Measurements from ENCODE around the gene LIX1. TPM values are rescaled to one million over a fixed set of nuclear protein-coding genes. Genes with fewer than 3 reads are reported as not detected.
A peak's percentile ranks its signal among the peaks of the same experiment; 100 is the strongest.

The LIX1 gene
- total RNA-seq, 1 donor from 2014 or later = 0.59 TPM

DNA sequence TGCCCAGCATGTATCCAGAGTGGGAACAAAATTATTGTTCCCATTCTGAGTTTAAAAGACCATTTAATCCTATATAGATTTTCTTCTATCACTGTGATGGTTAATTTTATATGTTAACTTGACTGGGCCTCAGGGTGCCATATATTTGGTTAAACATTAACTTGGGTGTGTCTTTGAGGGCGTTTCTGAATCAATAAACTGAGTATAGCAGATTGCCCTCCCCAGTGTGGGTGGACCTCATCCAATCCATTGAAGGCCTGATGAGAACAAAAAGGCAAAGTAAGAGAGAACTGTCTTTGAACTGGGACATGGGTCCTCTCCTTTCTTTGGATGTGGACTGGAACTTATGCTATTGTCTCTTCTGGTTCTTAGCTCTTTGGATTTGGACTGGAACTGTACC is 23.3 kb upstream of the LIX1 start:
- Mint-ChIP-seq H3K4me1 (ENCODE audit: low read depth, unreplicated experiment) (peaks cover 3% of the 10 kb centered on the region), H3K36me3 (ENCODE audit: low read depth, unreplicated experiment) (peaks cover 8% of the 10 kb centered on the region), H3K27ac (ENCODE audit: unreplicated experiment) (no peak overlapping the region), H3K4me3 (ENCODE audit: unreplicated experiment) (no peak overlapping the region), H3K27me3 (ENCODE audit: low read depth, unreplicated experiment) (no peaks in the 10 kb centered on the region), H3K9me3 (ENCODE audit: unreplicated experiment) (no peaks in the 10 kb centered on the region)
- no peak overlapping the region for H2AFZ ChIP-seq (ENCODE audit: low read depth, low read length)
- FAIRE-seq (no peak), DNase-seq (ENCODE audit: low read depth) (no peak)
- no peak for TF ChIP-seq EZH2 (IDR thresholded peaks at IDR 0.05; ENCODE audit: insufficient read depth, low read length)
- TF ChIP-seq, protein P1, sequence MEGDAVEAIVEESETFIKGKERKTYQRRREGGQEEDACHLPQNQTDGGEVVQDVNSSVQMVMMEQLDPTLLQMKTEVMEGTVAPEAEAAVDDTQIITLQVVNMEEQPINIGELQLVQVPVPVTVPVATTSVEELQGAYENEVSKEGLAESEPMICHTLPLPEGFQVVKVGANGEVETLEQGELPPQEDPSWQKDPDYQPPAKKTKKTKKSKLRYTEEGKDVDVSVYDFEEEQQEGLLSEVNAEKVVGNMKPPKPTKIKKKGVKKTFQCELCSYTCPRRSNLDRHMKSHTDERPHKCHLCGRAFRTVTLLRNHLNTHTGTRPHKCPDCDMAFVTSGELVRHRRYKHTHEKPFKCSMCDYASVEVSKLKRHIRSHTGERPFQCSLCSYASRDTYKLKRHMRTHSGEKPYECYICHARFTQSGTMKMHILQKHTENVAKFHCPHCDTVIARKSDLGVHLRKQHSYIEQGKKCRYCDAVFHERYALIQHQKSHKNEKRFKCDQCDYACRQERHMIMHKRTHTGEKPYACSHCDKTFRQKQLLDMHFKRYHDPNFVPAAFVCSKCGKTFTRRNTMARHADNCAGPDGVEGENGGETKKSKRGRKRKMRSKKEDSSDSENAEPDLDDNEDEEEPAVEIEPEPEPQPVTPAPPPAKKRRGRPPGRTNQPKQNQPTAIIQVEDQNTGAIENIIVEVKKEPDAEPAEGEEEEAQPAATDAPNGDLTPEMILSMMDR (IDR thresholded peaks at IDR 0.05; ENCODE audit: insufficient read depth, low read depth, low read length) = no peak
- H3K9me3 ChIP-seq (ENCODE audit: insufficient read depth, low read depth, low read length) = no peaks in the 10 kb centered on the region
- H4K20me1 ChIP-seq (ENCODE audit: insufficient read depth, low read length) = peaks cover 9% of the 10 kb centered on the region
- no peaks in the 10 kb centered on the region for H3K79me2 ChIP-seq (ENCODE audit: insufficient read depth, low read length)
- no peak overlapping the region for H3K4me3 ChIP-seq (ENCODE audit: insufficient read depth, low read depth, low read length)
- H3K4me1 ChIP-seq (ENCODE audit: insufficient read depth, low read length) = no peaks in the 10 kb centered on the region
- H3K36me3 ChIP-seq (ENCODE audit: insufficient read depth, low read length) = peaks cover 49% of the 10 kb centered on the region
- H3K4me2 ChIP-seq (ENCODE audit: low read length) = no peak overlapping the region
- H3K9ac ChIP-seq (ENCODE audit: low read length) = no peak overlapping the region
- H3K27me3 ChIP-seq (ENCODE audit: insufficient read depth, low read length) = no peaks in the 10 kb centered on the region
- no peak overlapping the region for H3K27ac ChIP-seq (ENCODE audit: low read depth, low read length)

DNA sequence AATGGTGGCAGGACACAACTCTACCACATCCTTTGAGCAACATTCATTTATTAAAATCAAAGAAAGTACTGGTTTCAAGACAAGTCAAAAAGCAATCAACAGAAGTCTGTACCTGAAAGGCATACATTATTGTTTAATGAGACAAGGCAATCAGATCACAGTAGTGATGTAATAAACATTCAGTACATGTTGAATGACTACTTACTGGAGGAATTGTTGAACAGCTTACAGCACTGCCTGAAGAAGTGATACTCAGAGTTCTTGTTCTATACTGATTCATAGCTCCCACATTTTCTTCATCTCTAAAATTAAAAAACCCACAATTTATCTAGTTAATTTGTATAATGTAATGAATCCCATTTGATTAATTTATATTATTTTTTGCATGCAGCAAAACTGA is 22.4 kb upstream of the LIX1 start:
- Histone ChIP-seq H3K27ac (ENCODE audit: low read depth, low read length) (no peak overlapping the region), H3K9me3 (ENCODE audit: insufficient read depth, low read depth, low read length) (no peaks in the 10 kb centered on the region), H3K4me2 (ENCODE audit: low read length) (no peak overlapping the region), H3K36me3 (ENCODE audit: insufficient read depth, low read length) (peaks cover 45% of the 10 kb centered on the region), H3K79me2 (ENCODE audit: insufficient read depth, low read length) (no peaks in the 10 kb centered on the region), H3K4me3 (ENCODE audit: insufficient read depth, low read depth, low read length) (no peak overlapping the region), H4K20me1 (ENCODE audit: insufficient read depth, low read length) (peaks cover 9% of the 10 kb centered on the region), H3K4me1 (ENCODE audit: insufficient read depth, low read length) (no peaks in the 10 kb centered on the region), H3K9ac (ENCODE audit: low read length) (no peak overlapping the region), H2AFZ (ENCODE audit: low read depth, low read length) (no peak overlapping the region), H3K27me3 (ENCODE audit: insufficient read depth, low read length) (no peaks in the 10 kb centered on the region)
- TF ChIP-seq, protein P1 (IDR thresholded peaks at IDR 0.05; ENCODE audit: insufficient read depth, low read depth, low read length) = no peak
- no peak for TF ChIP-seq EZH2 (IDR thresholded peaks at IDR 0.05; ENCODE audit: insufficient read depth, low read length)
- Mint-ChIP-seq H3K27me3 (ENCODE audit: low read depth, unreplicated experiment) (no peaks in the 10 kb centered on the region), H3K4me3 (ENCODE audit: unreplicated experiment) (no peak overlapping the region), H3K27ac (ENCODE audit: unreplicated experiment) (peak overlapping the region; percentile 47), H3K4me1 (ENCODE audit: low read depth, unreplicated experiment) (peaks cover 3% of the 10 kb centered on the region), H3K9me3 (ENCODE audit: unreplicated experiment) (no peaks in the 10 kb centered on the region), H3K36me3 (ENCODE audit: low read depth, unreplicated experiment) (peaks cover 10% of the 10 kb centered on the region)
- DNase-seq (ENCODE audit: low read depth) = no peak
- no peak for FAIRE-seq

GRCh38 chr5:97163790-97164285 is 21.4 kb upstream of the LIX1 start:
- Histone ChIP-seq H3K4me3 (ENCODE audit: insufficient read depth, low read depth, low read length) (no peak overlapping the region), H2AFZ (ENCODE audit: low read depth, low read length) (no peak overlapping the region), H3K9ac (ENCODE audit: low read length) (no peak overlapping the region), H3K9me3 (ENCODE audit: insufficient read depth, low read depth, low read length) (no peaks in the 10 kb centered on the region), H3K36me3 (ENCODE audit: insufficient read depth, low read length) (peaks cover 35% of the 10 kb centered on the region), H3K27ac (ENCODE audit: low read depth, low read length) (no peak overlapping the region), H3K4me2 (ENCODE audit: low read length) (no peak overlapping the region), H3K27me3 (ENCODE audit: insufficient read depth, low read length) (no peaks in the 10 kb centered on the region), H3K4me1 (ENCODE audit: insufficient read depth, low read length) (no peaks in the 10 kb centered on the region), H3K79me2 (ENCODE audit: insufficient read depth, low read length) (no peaks in the 10 kb centered on the region), H4K20me1 (ENCODE audit: insufficient read depth, low read length) (peaks cover 9% of the 10 kb centered on the region)
- H3K27ac Mint-ChIP-seq (ENCODE audit: unreplicated experiment) = no peak overlapping the region
- peaks cover 3% of the 10 kb centered on the region for H3K4me1 Mint-ChIP-seq (ENCODE audit: low read depth, unreplicated experiment)
- FAIRE-seq = no peak
- no peak for DNase-seq (ENCODE audit: low read depth)
- TF ChIP-seq, protein P1 (IDR thresholded peaks at IDR 0.05; ENCODE audit: insufficient read depth, low read depth, low read length) = no peak
- no peak for TF ChIP-seq EZH2 (IDR thresholded peaks at IDR 0.05; ENCODE audit: insufficient read depth, low read length)
- H3K36me3 Mint-ChIP-seq (ENCODE audit: low read depth, unreplicated experiment) = peaks cover 11% of the 10 kb centered on the region
- peaks cover 1% of the 10 kb centered on the region for H3K9me3 Mint-ChIP-seq (ENCODE audit: unreplicated experiment)
- H3K27me3 Mint-ChIP-seq (ENCODE audit: low read depth, unreplicated experiment) = no peaks in the 10 kb centered on the region
- H3K4me3 Mint-ChIP-seq (ENCODE audit: unreplicated experiment) = no peak overlapping the region

Measured in astrocyte (in vitro differentiated cells and primary cell).